ENCODE measurements around the gene CTTNBP2. TPM values are rescaled to one million over a fixed set of nuclear protein-coding genes. Genes with fewer than 3 reads are reported as not detected.

CTTNBP2 gene
- polyA plus RNA-seq, 1 of the 3 experiments (the other 2 are of a cell fraction), result not detected

- TF ChIP-seq REST (IDR thresholded peaks at IDR 0.05; ENCODE audit: low read depth, low read length) (no peak), CTCF (IDR thresholded peaks at IDR 0.05) (no peak), RFX5 (IDR thresholded peaks at IDR 0.05; ENCODE audit: low read length) (no peak)
Measured at GRCh38 chr7:117683430-117684175, 189.6 kb downstream of the CTTNBP2 start (continued).

GRCh38 chr7:117682681-117683385 is 190.4 kb downstream of the CTTNBP2 start:
- POLR2A ChIA-PET, result no interaction called here
- no peak overlapping the region for H3K4me3 ChIP-seq (ENCODE audit: low read depth in 2 of 2, low read length in 1 of 2)
- no peak overlapping the region for H2AFZ ChIP-seq (ENCODE audit: low read depth)
- TF ChIP-seq TCF12 (IDR thresholded peaks at IDR 0.05) (no peak), USF2 (IDR thresholded peaks at IDR 0.05; ENCODE audit: borderline replicate concordance, low read depth, low read length) (no peak), SMC3 (IDR thresholded peaks at IDR 0.05; ENCODE audit: low read depth, low read length) (no peak), RXRA (IDR thresholded peaks at IDR 0.05; ENCODE audit: borderline replicate concordance, low read depth) (no peak), EZH2phosphoT487 (IDR thresholded peaks at IDR 0.05; ENCODE audit: borderline replicate concordance, low read depth) (no peak), IRF3 (IDR thresholded peaks at IDR 0.05; ENCODE audit: low read depth, low read length) (no peak), GATA2 (CRISPR knock-in tag; IDR thresholded peaks at IDR 0.05) (no peak), RCOR1 (IDR thresholded peaks at IDR 0.05; ENCODE audit: low read length) (no peak), FOXJ3 (CRISPR knock-in tag; IDR thresholded peaks at IDR 0.05) (no peak), NFIC (IDR thresholded peaks at IDR 0.05; ENCODE audit: borderline replicate concordance) (no peak), JUND (IDR thresholded peaks at IDR 0.05) (no peak), MXI1 (IDR thresholded peaks at IDR 0.05; ENCODE audit: low read depth, low read length) (no peak), CHD2 (IDR thresholded peaks at IDR 0.05; ENCODE audit: low read length, partially characterized antibody) (no peak), ELF1 (IDR thresholded peaks at IDR 0.05) (no peak)
- CTCF ChIA-PET, result interaction anchor here (0.9 kb wide), 1 partner anchor 40 kb away, joined by 3 read pairs; no protein-coding TSS in a partner anchor
- H3K36me3 ChIP-seq (replicated peaks in 1 of 2; ENCODE audit: control insufficient read depth in 1 of 2, insufficient read depth in 2 of 2, low read length in 1 of 2), result no peaks in the 10 kb centered on the region
- no peak overlapping the region for H3K27ac ChIP-seq (ENCODE audit: low read depth in 2 of 2, low read length in 1 of 2)
- no peaks in the 10 kb centered on the region for H3K4me1 ChIP-seq (ENCODE audit: control insufficient read depth in 1 of 2, insufficient read depth in 2 of 2, low read depth in 1 of 2, low read length in 1 of 2)
- no peaks in the 10 kb centered on the region for H3K9me2 ChIP-seq
- H3K9me3 ChIP-seq, result no peaks in the 10 kb centered on the region
- H3K79me2 ChIP-seq (ENCODE audit: insufficient read depth), result no peaks in the 10 kb centered on the region
- DNase-seq, result no peak
- no peak overlapping the region for H3K4me2 ChIP-seq
- 4% methylated on average over 5 of the region's 5 CpGs for WGBS (ENCODE audit: low lambda C conversion rate)
- no peaks in the 10 kb centered on the region for H3F3A ChIP-seq (replicated peaks; ENCODE audit: insufficient read depth)
- H3K9ac ChIP-seq, result no peak overlapping the region
- peaks cover 40% of the 10 kb centered on the region; the same call in 1 of the 2 replicates for H3K27me3 ChIP-seq (ENCODE audit: insufficient read depth)
- H4K20me1 ChIP-seq (ENCODE audit: insufficient read depth), result no peaks in the 10 kb centered on the region
